Neural cell (in vitro differentiated cells): ENCODE measurements around the gene TEFM. TPM values are rescaled to one million over a fixed set of nuclear protein-coding genes. Genes with fewer than 3 reads are reported as not detected.

Source experiments
- H2AFZ ChIP-seq: fragments of 200-600, 300-800 bp; sonication (generic), shearing (Covaris generic); 2 replicates; pipeline ENCODE4 v1.6.0; 2014; ENCODE audit warnings: low read depth, mild to moderate bottlenecking, antibody characterized with exemption, low read length, moderate library complexity
- H3F3A ChIP-seq: fragments of 200-600 bp; shearing (Covaris generic); 2 replicates; pipeline ENCODE4 v1.6.1; 2016; ENCODE audit warnings: mild to moderate bottlenecking, moderate library complexity, mixed read lengths, antibody characterized with exemption, low read length; ENCODE audit not compliant: insufficient read depth, poor library complexity, severe bottlenecking
- H3K27ac ChIP-seq: fragments of 200-600, 300-800 bp; sonication (generic), shearing (Covaris generic); 2 replicates; pipeline ENCODE4 v1.5.1; 2014; ENCODE audit warnings: mild to moderate bottlenecking, low read length, moderate library complexity
- H3K27me3 ChIP-seq: fragments of 300-800, 200-600 bp; sonication (generic), shearing (Covaris generic); 2 replicates; pipeline ENCODE4 v1.6.0; 2014; ENCODE audit warnings: mild to moderate bottlenecking, low read depth, low read length, moderate library complexity; ENCODE audit not compliant: insufficient read depth
- H3K36me3 ChIP-seq: fragments of 300-800, 200-600 bp; sonication (generic), shearing (Covaris generic); 2 replicates; pipeline ENCODE4 v1.5.1; 2014; ENCODE audit warnings: mild to moderate bottlenecking, antibody characterized with exemption, low read length, moderate library complexity; ENCODE audit not compliant: insufficient read depth
- H3K4me2 ChIP-seq: fragments of 300-800, 200-600 bp; sonication (generic), shearing (Covaris generic); 2 replicates; pipeline ENCODE4 v1.6.0; 2014; ENCODE audit warnings: mild to moderate bottlenecking, low read length
- H3K4me3 ChIP-seq: fragments of 300-800, 200-600 bp; sonication (generic), shearing (Covaris generic); 2 replicates; pipeline ENCODE4 v1.5.1; 2014; ENCODE audit warnings: mild to moderate bottlenecking, low read length, moderate library complexity
- H3K79me2 ChIP-seq: fragments of 200-600 bp; shearing (Covaris generic); replicated peaks from 2 replicates; pipeline ENCODE4 v1.6.0; 2014; ENCODE audit warnings: mild to moderate bottlenecking, low read length, moderate library complexity; ENCODE audit not compliant: insufficient read depth
- H3K9ac ChIP-seq: fragments of 300-800, 200-600 bp; sonication (generic), shearing (Covaris generic); 2 replicates; pipeline ENCODE4 v1.6.1; 2016; ENCODE audit warnings: mild to moderate bottlenecking, low read length, mixed read lengths
- H3K9me2 ChIP-seq: fragments of 200-600 bp; shearing (Covaris generic); 2 replicates; pipeline ENCODE4 v1.6.1; 2016; ENCODE audit warnings: mild to moderate bottlenecking, low read length, mixed read lengths; ENCODE audit not compliant: insufficient read depth
- H3K9me3 ChIP-seq: fragments of 200-600, 300-800 bp; sonication (generic), shearing (Covaris generic); 2 replicates; pipeline ENCODE4 v1.6.1; 2016; ENCODE audit warnings: mild to moderate bottlenecking, mixed run types, low read length, moderate library complexity, mixed read lengths
- H4K20me1 ChIP-seq: fragments of 200-600 bp; shearing (Covaris generic); 2 replicates; pipeline ENCODE4 v1.6.1; 2016; ENCODE audit warnings: mild to moderate bottlenecking, mixed run types; ENCODE audit not compliant: insufficient read depth
- CTCF ChIP-seq: fragments of 450-650 bp; IDR thresholded peaks from 2 replicates; pipeline ENCODE4 v1.5.1; 2014; ENCODE audit warnings: antibody characterized with exemption, mild to moderate bottlenecking, moderate library complexity; ENCODE audit not compliant: poor library complexity, severe bottlenecking
- EP300 ChIP-seq: fragments of 450-650 bp; conservative IDR thresholded peaks from 2 replicates; pipeline ENCODE4 v1.6.1; 2014; ENCODE audit warnings: antibody characterized with exemption, mild to moderate bottlenecking, moderate library complexity; ENCODE audit not compliant: poor library complexity, severe bottlenecking
- EZH2 ChIP-seq: fragments of 200-600, 300-800 bp; shearing (Covaris generic), sonication (generic); IDR thresholded peaks from 2 replicates; pipeline ENCODE4 v1.6.1; 2014; ENCODE audit warnings: antibody characterized with exemption, low read length, borderline replicate concordance, mild to moderate bottlenecking; ENCODE audit not compliant: insufficient read depth, poor library complexity, severe bottlenecking
- MXI1 ChIP-seq: fragments of 450-650 bp; conservative IDR thresholded peaks from 2 replicates; pipeline ENCODE4 v1.6.1; 2014; ENCODE audit warnings: antibody characterized with exemption, mild to moderate bottlenecking; ENCODE audit not compliant: poor library complexity, severe bottlenecking
- POLR2AphosphoS5 ChIP-seq: IDR thresholded peaks from 2 replicates; pipeline ENCODE4 v1.6.1; 2012
- RAD21 ChIP-seq: fragments of 450-650 bp; conservative IDR thresholded peaks from 2 replicates; pipeline ENCODE4 v1.6.1; 2014; ENCODE audit warnings: antibody characterized with exemption, mild to moderate bottlenecking, moderate library complexity
- REST ChIP-seq: IDR thresholded peaks from 2 replicates; pipeline ENCODE4 v1.6.1; 2012; ENCODE audit warnings: borderline replicate concordance
- SMC3 ChIP-seq: fragments of 450-650 bp; conservative IDR thresholded peaks from 2 replicates; pipeline ENCODE4 v1.6.1; 2014; ENCODE audit warnings: antibody characterized with exemption, mild to moderate bottlenecking, moderate library complexity; ENCODE audit not compliant: poor library complexity
- TAF1 ChIP-seq: IDR thresholded peaks from 2 replicates; pipeline ENCODE4 v1.6.1; 2012; ENCODE audit warnings: low read depth
- polyA minus RNA-seq: library from RNA; depleted of rRNA, polyadenylated mRNA; stranded (reverse); fragments of >200 nt; gene quantifications from 2 replicates; pipeline ENCODE4 v1.2.3, GENCODE V29; 2014
- polyA plus RNA-seq: library from polyadenylated mRNA; depleted of rRNA; stranded (reverse); fragments of >200 nt; gene quantifications from 2 replicates; pipeline ENCODE4 v1.2.3, GENCODE V29; 2014

Gene TEFM
- polyA plus RNA-seq (15.2 and 19.8 TPM in 2 replicates), polyA minus RNA-seq (22.6 and 24.1 TPM in 2 replicates)

GRCh38 chr17:30906101-30906911 is at the start of gene TEFM:
TSS of gene TEFM (minus strand) at chr17:30906238. CDS start at chr17:30906198, 40 bp downstream.
- Histone ChIP-seq H3K4me3 (peak within 1 kb of the TSS; percentile 79), H3K4me2 (peak within 1 kb of the TSS; percentile 85), H3K9me3 (no peaks in the 10 kb centered on the region), H3K36me3 (no peaks in the 10 kb centered on the region), H3K9me2 (no peaks in the 10 kb centered on the region), H2AFZ (peak within 1 kb of the TSS; percentile 92), H3K27ac (peak within 1 kb of the TSS; percentile 78), H3K27me3 (no peaks in the 10 kb centered on the region), H3K9ac (peak within 1 kb of the TSS; percentile 84), H4K20me1 (no peaks in the 10 kb centered on the region), H3K79me2 (peaks cover 6% of the 10 kb centered on the region), H3F3A (no peaks in the 10 kb centered on the region)
- peak; percentile 40 for TF ChIP-seq REST
- TF ChIP-seq EZH2 = no peak
- TF ChIP-seq POLR2AphosphoS5 = peak; percentile 79
- TF ChIP-seq TAF1 = peak; percentile 92
- no peak for TF ChIP-seq EP300
- peak; percentile 52 for TF ChIP-seq SMC3
- peak; percentile 63 for TF ChIP-seq MXI1

GRCh38 chr17:30954046-30954830 is 48.2 kb upstream of the TEFM start:
- H2AFZ ChIP-seq = no peak overlapping the region
- no peak overlapping the region for H3K9ac ChIP-seq
- H3K36me3 ChIP-seq = no peaks in the 10 kb centered on the region
- H3K9me3 ChIP-seq = no peaks in the 10 kb centered on the region
- no peaks in the 10 kb centered on the region for H3K9me2 ChIP-seq
- H3K27me3 ChIP-seq = no peaks in the 10 kb centered on the region
- H3K27ac ChIP-seq = no peak overlapping the region
- H3K4me3 ChIP-seq = no peak overlapping the region
- no peaks in the 10 kb centered on the region for H3F3A ChIP-seq
- TF ChIP-seq POLR2AphosphoS5 (no peak), EZH2 (no peak), REST (no peak), MXI1 (no peak), TAF1 (no peak), SMC3 (no peak), CTCF (no peak), EP300 (no peak), RAD21 (no peak)
- H3K79me2 ChIP-seq = no peaks in the 10 kb centered on the region
- no peaks in the 10 kb centered on the region for H4K20me1 ChIP-seq
- no peak overlapping the region for H3K4me2 ChIP-seq
